Effector CD8-positive, alpha-beta T cell (primary cell): ENCODE data around the gene RIMBP2.

ENCODE experiments used
- DNase-seq: peaks from one replicate; lab custom pipeline; 2025; lab: John Stamatoyannopoulos, UW

Gene RIMBP2

GRCh38 chr12:130540376-130540775 lies 175.7 kb downstream of the RIMBP2 start:
- no peak for DNase-seq

- DNase-seq: no peak
These were observed 177.6 kb downstream of the RIMBP2 start for GRCh38 chr12:130538343-130539095.

GRCh38 chr12:130537655-130538054 lies 178.4 kb downstream of the RIMBP2 start:
- no peak for DNase-seq

- no peak for DNase-seq
These were observed 179.0 kb downstream of the RIMBP2 start for GRCh38 chr12:130537051-130537450.

- DNase-seq: no peak
These were observed 185.7 kb downstream of the RIMBP2 start for GRCh38 chr12:130530429-130530828.

- DNase-seq: no peak
These were observed 186.3 kb downstream of the RIMBP2 start for GRCh38 chr12:130529781-130530180.

- DNase-seq: no peak
These were observed 188.9 kb downstream of the RIMBP2 start for GRCh38 chr12:130527239-130527638.

GRCh38 chr12:130526813-130527212 lies 189.3 kb downstream of the RIMBP2 start:
- no peak for DNase-seq

GRCh38 chr12:130525384-130526172 lies 190.5 kb downstream of the RIMBP2 start:
- DNase-seq: no peak

GRCh38 chr12:130524759-130525158 lies 191.3 kb downstream of the RIMBP2 start:
- DNase-seq: no peak

GRCh38 chr12:130523863-130524614 lies 192.1 kb downstream of the RIMBP2 start:
- no peak for DNase-seq

GRCh38 chr12:130523208-130523607 lies 192.9 kb downstream of the RIMBP2 start:
- no peak for DNase-seq

GRCh38 chr12:130522244-130522834 lies 193.8 kb downstream of the RIMBP2 start:
- DNase-seq: no peak

GRCh38 chr12:130521375-130522124 lies 194.5 kb downstream of the RIMBP2 start:
- no peak for DNase-seq

GRCh38 chr12:130520784-130521183 lies 195.3 kb downstream of the RIMBP2 start:
- no peak for DNase-seq

- DNase-seq: no peak
These were observed 198.5 kb downstream of the RIMBP2 start for GRCh38 chr12:130517588-130517987.

GRCh38 chr12:130514149-130514551 lies 201.9 kb downstream of the RIMBP2 start:
- DNase-seq: no peak

GRCh38 chr12:130513556-130513955 lies 202.5 kb downstream of the RIMBP2 start:
- DNase-seq: no peak

GRCh38 chr12:130511285-130511684 lies 204.8 kb downstream of the RIMBP2 start:
- DNase-seq: no peak

GRCh38 chr12:130509454-130509853 lies 206.6 kb downstream of the RIMBP2 start:
- DNase-seq: no peak

- no peak for DNase-seq
These were observed 207.3 kb downstream of the RIMBP2 start for GRCh38 chr12:130508847-130509246.
